OCI-LY1 (cell line): ENCODE measurements around the gene VPS11.

Source experiments
- EZH2 ChIP-seq: fragments of 200-600 bp; sonication (generic), shearing (Covaris generic); IDR thresholded peaks from 2 replicates; pipeline ENCODE4 v1.8.0; 2017; ENCODE audit warnings: borderline replicate concordance, mixed run types, mild to moderate bottlenecking, antibody characterized with exemption, low read length, moderate library complexity, mixed read lengths
- TF ChIP-seq, protein P1 (sequence below): fragments of 200-600 bp; sonication (generic), shearing (Covaris generic); IDR thresholded peaks from 2 replicates; pipeline ENCODE4 v1.5.1; 2017; ENCODE audit warnings: mild to moderate bottlenecking, antibody characterized with exemption, low read length, moderate library complexity, mixed read lengths

DNA sequence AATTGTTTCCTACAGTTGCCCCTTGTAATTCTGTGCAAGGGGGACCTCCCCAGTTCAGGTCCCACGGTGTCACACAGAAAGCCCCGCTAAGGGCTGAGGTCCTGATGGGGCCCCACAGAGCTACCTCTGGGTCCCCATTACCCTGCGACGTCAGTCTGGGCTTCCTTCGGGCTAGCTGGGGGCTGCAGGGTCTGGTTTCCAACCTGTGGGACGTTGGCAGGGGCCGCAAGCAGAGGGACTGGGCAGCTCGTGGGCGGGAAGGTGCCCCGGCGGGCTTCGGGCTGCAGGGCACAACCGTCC, 37.6 kb upstream of the VPS11 start:
- TF ChIP-seq, protein P1, sequence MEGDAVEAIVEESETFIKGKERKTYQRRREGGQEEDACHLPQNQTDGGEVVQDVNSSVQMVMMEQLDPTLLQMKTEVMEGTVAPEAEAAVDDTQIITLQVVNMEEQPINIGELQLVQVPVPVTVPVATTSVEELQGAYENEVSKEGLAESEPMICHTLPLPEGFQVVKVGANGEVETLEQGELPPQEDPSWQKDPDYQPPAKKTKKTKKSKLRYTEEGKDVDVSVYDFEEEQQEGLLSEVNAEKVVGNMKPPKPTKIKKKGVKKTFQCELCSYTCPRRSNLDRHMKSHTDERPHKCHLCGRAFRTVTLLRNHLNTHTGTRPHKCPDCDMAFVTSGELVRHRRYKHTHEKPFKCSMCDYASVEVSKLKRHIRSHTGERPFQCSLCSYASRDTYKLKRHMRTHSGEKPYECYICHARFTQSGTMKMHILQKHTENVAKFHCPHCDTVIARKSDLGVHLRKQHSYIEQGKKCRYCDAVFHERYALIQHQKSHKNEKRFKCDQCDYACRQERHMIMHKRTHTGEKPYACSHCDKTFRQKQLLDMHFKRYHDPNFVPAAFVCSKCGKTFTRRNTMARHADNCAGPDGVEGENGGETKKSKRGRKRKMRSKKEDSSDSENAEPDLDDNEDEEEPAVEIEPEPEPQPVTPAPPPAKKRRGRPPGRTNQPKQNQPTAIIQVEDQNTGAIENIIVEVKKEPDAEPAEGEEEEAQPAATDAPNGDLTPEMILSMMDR = no peak
- no peak for TF ChIP-seq EZH2
